Stimulated activated CD4-positive, alpha-beta T cell treated with anti-CD3 and anti-CD28 coated beads, Interleukin-1b, Interleukin-23, amount 100 ng/mL, for 1 hour (primary cell): ENCODE measurements around the gene SRY.
"Not testable (repeated sequence)": the region's sequence is repeated elsewhere in the genome, so short reads cannot be mapped to it uniquely, and the experiment has no call there.

Source experiments
- DNase-seq, 2 donors: peaks; one replicate each; pipeline ENCODE4 v3.0.0-alpha.2; 2020; ENCODE audit warnings: low read depth in 2 of 2

The SRY gene

DNA sequence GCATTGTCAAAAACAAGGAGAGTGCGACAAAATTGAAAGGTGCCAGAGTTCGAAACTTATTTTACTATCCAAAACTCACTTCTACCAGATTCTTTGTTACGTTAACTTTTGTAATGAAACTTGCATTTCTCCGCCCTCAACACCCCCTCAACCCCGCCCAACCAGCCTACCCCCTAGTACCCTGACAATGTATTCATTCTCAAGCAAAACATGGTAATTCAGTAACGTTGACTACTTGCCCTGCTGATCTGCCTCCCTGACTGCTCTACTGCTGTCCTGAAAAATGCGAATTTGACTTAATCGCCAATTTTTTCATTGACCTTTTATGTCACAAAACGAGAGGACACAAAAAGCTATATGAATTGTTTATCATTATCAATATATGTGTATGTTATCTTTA is at the start of gene SRY:
Gene SRY (minus strand): TSS at position 83 of the 400 bp plus-strand sequence. CDS start 79 bp downstream, at position 4.
- DNase-seq, result no peak

DNA sequence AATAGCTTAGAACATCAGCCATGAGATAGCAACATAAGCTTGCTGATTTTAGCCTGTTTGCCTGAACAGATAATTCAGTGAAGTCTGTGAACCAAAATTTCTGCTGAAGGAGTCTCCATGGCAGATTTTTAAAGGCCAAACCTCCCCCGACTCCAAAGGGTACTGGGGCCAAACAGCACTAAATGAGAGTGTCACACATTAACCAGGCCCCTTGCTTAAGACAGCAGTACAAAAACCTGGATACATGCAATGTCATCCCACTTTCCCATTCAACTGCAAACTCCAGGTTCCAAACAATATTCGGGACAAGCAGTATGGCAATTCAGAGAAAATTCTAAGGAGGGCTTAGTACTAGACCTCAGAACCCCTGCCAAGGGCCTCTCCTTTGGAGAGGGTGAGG is 49.6 kb upstream of the SRY start:
- DNase-seq, result no peak

DNA sequence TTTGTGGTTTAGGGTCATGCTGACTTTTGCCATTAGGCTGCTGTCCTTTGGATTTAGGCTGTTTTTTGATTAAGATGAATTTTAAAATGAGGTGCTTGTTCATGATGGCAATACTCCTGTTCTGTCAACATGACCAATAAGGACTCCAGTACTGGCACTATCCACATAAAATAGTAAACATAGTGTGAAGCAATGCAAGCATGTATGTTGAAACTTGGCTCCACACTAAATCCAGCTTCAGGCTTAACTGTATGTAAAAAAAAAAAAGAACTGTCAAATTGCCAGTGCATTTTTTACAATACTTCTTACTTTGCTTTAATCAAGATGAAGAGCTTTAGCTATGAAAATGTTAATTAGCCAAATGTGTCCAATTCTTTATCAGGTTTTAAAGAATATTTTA is 47.7 kb upstream of the SRY start:
- no peak for DNase-seq

DNA sequence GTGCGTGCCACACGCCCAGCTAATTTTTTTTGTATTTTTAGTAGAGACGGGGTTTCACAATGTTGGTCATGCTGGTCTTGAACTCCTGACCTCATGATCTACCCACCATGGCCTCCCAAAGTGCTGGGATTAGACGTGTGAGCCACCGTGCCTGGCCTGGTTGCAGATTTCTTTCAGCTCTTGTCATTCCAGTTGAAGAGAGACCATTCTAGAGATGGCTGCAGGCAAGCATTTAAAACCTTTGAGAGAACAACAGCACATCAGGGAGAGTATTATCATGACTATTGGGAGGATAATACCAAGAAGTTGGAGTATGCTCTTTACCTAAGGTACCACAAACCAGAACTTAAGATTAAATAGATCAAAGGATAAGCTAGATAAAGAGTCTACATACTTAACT is 41.0 kb upstream of the SRY start:
- no peak for DNase-seq

DNA sequence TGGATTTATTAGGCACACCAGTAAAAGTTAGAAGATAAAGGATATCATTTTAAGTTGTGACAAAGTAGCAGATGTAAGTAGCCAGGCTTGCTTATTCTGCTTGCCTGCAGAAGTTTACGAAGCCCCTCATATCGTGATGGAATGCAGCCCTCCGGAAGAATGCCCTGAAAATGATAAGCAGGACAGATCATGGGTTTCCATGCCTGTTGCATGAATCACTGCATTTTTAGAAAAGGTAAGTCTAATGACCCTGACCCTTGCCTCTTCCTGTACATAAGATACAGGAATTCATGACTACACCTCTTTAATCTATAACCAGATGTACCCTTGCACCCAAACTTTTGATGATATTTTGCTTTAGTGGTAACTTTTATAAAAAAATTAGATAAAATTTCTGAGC is 37.0 kb upstream of the SRY start:
- no peak for DNase-seq

DNA sequence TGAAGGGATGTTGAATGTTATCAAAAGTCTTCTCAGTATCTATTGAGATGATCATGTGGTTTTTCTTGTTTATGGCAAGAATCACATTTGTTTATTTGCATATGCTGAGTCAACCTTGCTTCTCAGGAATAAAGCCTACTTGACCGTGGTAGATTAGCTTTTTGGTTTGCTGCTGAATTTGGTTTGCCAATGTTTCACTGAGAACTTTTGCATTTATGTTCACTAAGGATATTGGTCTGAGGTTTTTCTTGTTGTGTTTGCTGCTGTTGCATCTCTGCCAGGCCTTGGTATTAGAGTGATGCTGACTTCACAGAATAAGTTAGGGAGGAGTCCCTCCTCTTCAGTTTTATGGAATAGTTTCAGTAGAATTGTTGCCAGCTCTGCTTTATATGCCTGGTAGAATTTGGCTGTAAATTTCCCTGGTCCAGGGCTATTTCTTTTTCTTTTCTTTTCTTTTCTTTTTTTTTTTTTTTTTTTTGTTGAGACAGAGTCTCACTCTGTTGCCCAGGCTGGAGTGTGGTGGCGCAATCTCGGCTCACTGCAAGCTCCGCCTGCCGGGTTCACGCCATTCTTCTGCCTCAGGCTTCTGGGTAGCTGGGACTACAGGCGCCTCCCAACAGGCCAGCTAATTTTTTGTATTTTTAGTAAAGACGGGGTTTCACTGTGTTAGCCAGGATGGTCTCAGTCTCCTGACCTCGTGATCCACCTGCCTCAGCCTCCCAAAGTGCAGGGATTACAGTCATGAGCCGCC is 29.8 kb upstream of the SRY start:
- not testable (repeated sequence) for DNase-seq

DNA sequence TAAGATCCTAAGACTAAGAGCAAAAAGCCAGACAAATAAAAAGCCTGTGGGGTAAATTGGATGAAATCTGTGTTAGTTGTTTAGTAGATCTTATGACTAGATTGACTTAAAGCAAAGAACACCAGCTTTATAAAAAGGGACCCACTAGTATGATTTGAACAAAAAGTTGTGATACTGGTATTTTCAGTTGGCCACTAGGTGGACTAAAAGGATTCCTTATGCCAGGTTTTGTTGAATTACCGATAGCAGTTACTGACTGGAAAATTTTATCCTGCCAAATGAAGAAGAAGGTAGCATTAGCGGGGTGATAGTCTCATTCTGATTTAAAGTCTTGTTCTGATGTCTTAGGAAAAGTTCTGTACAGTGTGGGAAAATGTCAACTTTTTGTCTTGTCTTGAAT is 12.8 kb upstream of the SRY start:
- DNase-seq, result no peak

DNA sequence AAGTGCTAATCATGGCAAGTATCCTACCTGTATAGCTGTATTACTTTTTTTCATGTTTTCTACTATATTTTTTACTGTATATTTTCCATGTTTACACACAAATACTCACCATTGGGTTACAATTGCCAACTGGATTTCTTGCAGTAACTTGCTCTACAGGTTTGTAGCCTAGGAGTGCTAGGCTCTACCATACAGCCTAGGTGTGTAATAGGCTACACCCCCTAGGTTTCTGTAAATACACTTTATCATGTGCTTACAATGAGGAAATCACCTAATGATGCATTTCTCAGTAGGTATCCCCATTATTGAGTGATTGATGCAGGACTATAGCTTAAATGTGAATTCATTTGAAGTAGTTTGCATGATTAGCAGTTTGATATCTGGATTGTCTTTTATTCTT is 10.5 kb upstream of the SRY start:
- no peak for DNase-seq

DNA sequence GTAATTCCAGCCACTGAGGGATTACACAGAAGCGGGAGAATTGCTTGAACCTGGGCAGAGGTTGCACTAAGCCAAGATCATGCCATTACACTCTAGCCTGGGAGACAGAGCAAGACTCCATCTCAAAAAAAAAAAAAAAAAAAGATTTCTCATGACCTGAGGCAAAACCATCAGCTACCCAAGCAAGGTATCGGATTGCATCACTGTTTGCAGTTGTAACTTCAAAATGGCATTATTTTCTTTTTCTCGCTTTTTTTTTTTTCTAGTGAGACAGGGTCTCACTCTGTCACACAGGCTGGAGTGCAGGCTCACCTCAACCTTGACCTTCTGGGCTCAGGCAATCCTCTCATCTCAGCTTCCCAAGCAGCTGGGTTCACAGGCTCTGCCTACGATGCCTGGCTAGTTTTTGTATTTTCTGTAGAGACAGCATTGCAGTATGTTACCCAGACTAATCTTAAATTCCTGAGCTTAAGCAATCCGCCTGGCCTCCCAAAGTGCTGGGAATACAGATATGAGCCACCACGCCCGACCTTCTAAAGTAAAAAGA is 9.6 kb upstream of the SRY start:
- no peak for DNase-seq

DNA sequence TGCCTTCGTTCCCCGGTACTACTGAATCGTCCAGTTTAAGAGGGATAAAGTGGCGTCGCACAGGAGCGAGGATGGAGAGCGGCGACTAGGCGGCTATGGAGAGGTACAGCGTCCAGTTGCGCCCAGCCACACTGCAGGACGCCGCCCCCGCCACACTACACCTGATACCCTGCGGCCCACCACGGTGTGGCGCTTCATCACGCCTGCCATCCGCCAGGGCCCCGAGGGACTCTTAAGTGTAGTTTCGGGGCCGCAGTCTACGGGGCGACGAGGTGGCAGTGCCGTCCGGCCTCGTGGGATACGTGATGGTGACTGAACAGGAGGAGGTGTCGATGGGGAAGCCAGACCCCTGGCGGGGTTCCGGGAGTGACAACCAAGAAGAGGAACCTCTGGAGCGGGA is 2.3 kb upstream of the SRY start:
- no peak for DNase-seq

DNA sequence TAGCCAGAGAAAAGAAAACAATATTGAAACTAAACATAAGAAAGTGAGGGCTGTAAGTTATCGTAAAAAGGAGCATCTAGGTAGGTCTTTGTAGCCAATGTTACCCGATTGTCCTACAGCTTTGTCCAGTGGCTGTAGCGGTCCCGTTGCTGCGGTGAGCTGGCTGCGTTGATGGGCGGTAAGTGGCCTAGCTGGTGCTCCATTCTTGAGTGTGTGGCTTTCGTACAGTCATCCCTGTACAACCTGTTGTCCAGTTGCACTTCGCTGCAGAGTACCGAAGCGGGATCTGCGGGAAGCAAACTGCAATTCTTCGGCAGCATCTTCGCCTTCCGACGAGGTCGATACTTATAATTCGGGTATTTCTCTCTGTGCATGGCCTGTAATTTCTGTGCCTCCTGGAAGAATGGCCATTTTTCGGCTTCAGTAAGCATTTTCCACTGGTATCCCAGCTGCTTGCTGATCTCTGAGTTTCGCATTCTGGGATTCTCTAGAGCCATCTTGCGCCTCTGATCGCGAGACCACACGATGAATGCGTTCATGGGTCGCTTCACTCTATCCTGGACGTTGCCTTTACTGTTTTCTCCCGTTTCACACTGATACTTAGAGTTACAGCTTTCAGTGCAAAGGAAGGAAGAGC is 488 bp downstream of the SRY start:
- DNase-seq, result no peak
